Measurements from ENCODE around the gene OPN5.

DNA sequence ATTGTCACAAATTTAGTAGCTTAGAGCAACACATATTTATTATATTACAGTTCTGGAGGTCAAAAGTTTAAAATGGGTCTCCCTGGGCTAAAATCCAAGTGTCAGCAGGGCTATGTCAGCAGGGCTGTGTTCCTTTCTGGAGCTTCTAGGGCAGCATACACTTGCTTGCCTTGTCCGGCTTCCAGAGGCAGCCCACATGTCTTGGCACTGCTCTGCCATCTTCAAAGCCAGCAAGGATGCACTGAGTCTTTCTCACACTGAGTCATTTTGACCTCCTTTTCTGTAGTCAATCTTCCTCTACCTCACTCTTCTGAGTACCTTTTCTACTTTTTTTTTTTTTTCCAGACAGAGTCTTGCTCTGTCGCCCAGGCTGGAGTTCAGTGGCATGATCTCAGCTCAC, 44.4 kb upstream of the OPN5 start:
- no peak for TF ChIP-seq POLR2A (IDR thresholded peaks at IDR 0.05)
- TF ChIP-seq EP300 (IDR thresholded peaks at IDR 0.05; ENCODE audit: low read depth) = no peak

All from transverse colon (tissue), 1 donor.